Activated CD4-positive, alpha-beta memory T cell treated with anti-CD3 and anti-CD28 coated beads, Interleukin-2, amount 10 ng/mL, durations not matched to agents 7 days and 5 days (primary cell): ENCODE data around the gene CCL23. TPM values are rescaled to one million over a fixed set of nuclear protein-coding genes. Genes with fewer than 3 reads are reported as not detected.

Experiments used
- CTCF ChIA-PET: fragments of 350-600 bp; sonication (Branson Sonifier 250); formaldehyde crosslinking; loops from one replicate; lab custom pipeline; 2021; ENCODE audit warnings: antibody characterized with exemption, inconsistent platforms; lab: Charles Lee
- POLR2A ChIA-PET: fragments of 350-600 bp; sonication (Branson Sonifier 250); formaldehyde crosslinking; loops from one replicate; lab custom pipeline; 2021; ENCODE audit warnings: antibody characterized with exemption; lab: Charles Lee
- DNase-seq: peaks from one replicate; pipeline ENCODE4 v3.0.0-alpha.2; 2020
- H3K27ac Mint-ChIP-seq: one replicate; pipeline ENCODE4 v1.8.0; 2021; ENCODE audit warnings: mild to moderate bottlenecking, mixed read lengths
- H3K27me3 Mint-ChIP-seq: one replicate; pipeline ENCODE4 v1.8.0; 2021; ENCODE audit warnings: mixed read lengths
- H3K36me3 Mint-ChIP-seq: one replicate; pipeline ENCODE4 v1.8.0; 2021; ENCODE audit warnings: low read depth, mixed read lengths
- H3K4me1 Mint-ChIP-seq: one replicate; pipeline ENCODE4 v1.8.0; 2021; ENCODE audit warnings: mixed read lengths
- H3K4me3 Mint-ChIP-seq: one replicate; pipeline ENCODE4 v1.8.0; 2021; ENCODE audit warnings: mild to moderate bottlenecking, mixed read lengths
- H3K9me3 Mint-ChIP-seq: one replicate; pipeline ENCODE4 v1.8.0; 2021; ENCODE audit warnings: mixed read lengths
- total RNA-seq, 2 experiments: library from RNA; stranded (reverse); gene quantifications; one replicate each; pipeline ENCODE4 v1.2.3, GENCODE V29; 2021

Gene CCL23
- total RNA-seq, result under 1 TPM in 1 of 2 experiments, not detected in 1; 0.48 TPM

DNA sequence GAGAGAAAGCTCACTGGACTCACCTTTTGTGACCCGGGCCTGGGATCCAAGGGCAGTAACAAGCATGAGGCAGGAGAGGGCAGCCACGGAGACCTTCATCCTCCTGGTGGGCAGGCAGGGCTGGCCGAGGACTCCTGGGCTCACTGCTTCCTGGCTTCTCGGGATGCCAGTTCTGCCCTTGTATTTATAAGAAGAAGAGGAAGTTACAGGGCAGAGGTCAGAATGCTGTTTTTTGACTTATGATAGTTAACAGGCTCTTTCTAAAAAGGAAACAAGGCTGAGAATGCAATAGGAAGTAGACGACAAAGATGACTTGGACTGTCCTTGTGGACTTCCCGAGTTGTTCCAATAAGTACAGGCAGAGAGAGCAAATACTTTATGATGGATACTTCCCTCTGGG is at the start of gene CCL23:
TSS of gene CCL23 (minus strand) at position 174 of the 400 bp plus-strand sequence. CDS start at position 99, 75 bp downstream.
- H3K27ac Mint-ChIP-seq, result no peak within 1 kb of the TSS
- H3K9me3 Mint-ChIP-seq, result no peaks in the 10 kb centered on the region
- peaks cover 53% of the 10 kb centered on the region for H3K27me3 Mint-ChIP-seq
- H3K4me1 Mint-ChIP-seq, result no peaks in the 10 kb centered on the region
- CTCF ChIA-PET, result no interaction called here
- POLR2A ChIA-PET, result no interaction called here
- no peak within 1 kb of the TSS for H3K4me3 Mint-ChIP-seq
- no peak for DNase-seq
- no peaks in the 10 kb centered on the region for H3K36me3 Mint-ChIP-seq

GRCh38 chr17:36066365-36066985 is 48.7 kb upstream of the CCL23 start:
- Mint-ChIP-seq H3K27ac (peak overlapping the region; percentile 77), H3K27me3 (peaks cover 12% of the 10 kb centered on the region), H3K36me3 (no peaks in the 10 kb centered on the region), H3K9me3 (peaks cover 2% of the 10 kb centered on the region), H3K4me1 (peaks cover 19% of the 10 kb centered on the region), H3K4me3 (no peak overlapping the region)
- CTCF ChIA-PET, result interaction anchor here (1.2 kb wide), 1 partner anchor 97 kb away, joined by 3 read pairs; no protein-coding TSS in a partner anchor
- POLR2A ChIA-PET, result interaction anchor here (0.6 to 1.6 kb wide), 4 partner anchors 9 to 473 kb away, joined by 3 to 4 read pairs (median 3); no protein-coding TSS in a partner anchor
- DNase-seq, result peak; percentile 60

- ChIA-PET POLR2A (no interaction called here), CTCF (interaction anchor here (1.4 kb wide), 1 partner anchor 9 kb away, joined by 3 read pairs; no protein-coding TSS in a partner anchor)
- Mint-ChIP-seq H3K27ac (no peak within 1 kb of the TSS), H3K4me1 (peaks cover 17% of the 10 kb centered on the region), H3K9me3 (peaks cover 5% of the 10 kb centered on the region), H3K36me3 (no peaks in the 10 kb centered on the region), H3K27me3 (peaks cover 17% of the 10 kb centered on the region), H3K4me3 (no peak within 1 kb of the TSS)
- no peak for DNase-seq
These were observed 46.2 kb upstream of the CCL23 start, which contains the start of gene CCL18 for GRCh38 chr17:36063786-36064541. Gene CCL18 (plus strand): TSS chr17:36064272. CDS start chr17:36064343, 71 bp downstream.

- CTCF ChIA-PET, result no interaction called here
- no peak for DNase-seq
- Mint-ChIP-seq H3K27ac (no peak overlapping the region), H3K9me3 (peaks cover 5% of the 10 kb centered on the region), H3K4me1 (no peaks in the 10 kb centered on the region), H3K36me3 (no peaks in the 10 kb centered on the region), H3K4me3 (no peak overlapping the region), H3K27me3 (peaks cover 12% of the 10 kb centered on the region)
- POLR2A ChIA-PET, result no interaction called here
These were observed 43.0 kb upstream of the CCL23 start for GRCh38 chr17:36060816-36061215.

- POLR2A ChIA-PET, result no interaction called here
- H3K36me3 Mint-ChIP-seq, result no peaks in the 10 kb centered on the region
- H3K4me1 Mint-ChIP-seq, result no peaks in the 10 kb centered on the region
- DNase-seq, result no peak
- no peak overlapping the region for H3K4me3 Mint-ChIP-seq
- CTCF ChIA-PET, result no interaction called here
- no peak overlapping the region for H3K27ac Mint-ChIP-seq
- H3K9me3 Mint-ChIP-seq, result peaks cover 5% of the 10 kb centered on the region
- peaks cover 9% of the 10 kb centered on the region for H3K27me3 Mint-ChIP-seq
These were observed 41.6 kb upstream of the CCL23 start for GRCh38 chr17:36059406-36059805.

DNA sequence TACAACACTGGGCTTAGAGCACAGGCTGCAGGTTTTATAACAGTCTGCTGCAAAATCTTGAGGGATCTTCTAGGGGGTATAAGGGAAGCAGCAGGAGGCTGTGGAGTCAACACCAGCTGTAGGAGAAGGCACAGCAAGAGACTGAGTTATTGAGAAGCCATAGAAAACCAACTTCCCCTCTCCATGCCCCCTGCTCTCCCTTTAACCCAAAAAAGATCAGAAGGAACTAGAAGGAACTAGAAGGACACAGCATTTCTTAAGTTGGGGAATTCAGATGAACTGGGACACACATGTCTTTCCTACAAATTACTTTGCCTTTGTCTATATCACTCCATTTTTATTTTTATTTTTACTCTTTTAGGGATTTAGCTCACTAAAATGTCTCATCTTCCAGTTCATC is 40.1 kb upstream of the CCL23 start:
- CTCF ChIA-PET, result interaction anchor here (1.7 kb wide), 1 partner anchor 15 kb away, joined by 4 read pairs; no protein-coding TSS in a partner anchor

DNA sequence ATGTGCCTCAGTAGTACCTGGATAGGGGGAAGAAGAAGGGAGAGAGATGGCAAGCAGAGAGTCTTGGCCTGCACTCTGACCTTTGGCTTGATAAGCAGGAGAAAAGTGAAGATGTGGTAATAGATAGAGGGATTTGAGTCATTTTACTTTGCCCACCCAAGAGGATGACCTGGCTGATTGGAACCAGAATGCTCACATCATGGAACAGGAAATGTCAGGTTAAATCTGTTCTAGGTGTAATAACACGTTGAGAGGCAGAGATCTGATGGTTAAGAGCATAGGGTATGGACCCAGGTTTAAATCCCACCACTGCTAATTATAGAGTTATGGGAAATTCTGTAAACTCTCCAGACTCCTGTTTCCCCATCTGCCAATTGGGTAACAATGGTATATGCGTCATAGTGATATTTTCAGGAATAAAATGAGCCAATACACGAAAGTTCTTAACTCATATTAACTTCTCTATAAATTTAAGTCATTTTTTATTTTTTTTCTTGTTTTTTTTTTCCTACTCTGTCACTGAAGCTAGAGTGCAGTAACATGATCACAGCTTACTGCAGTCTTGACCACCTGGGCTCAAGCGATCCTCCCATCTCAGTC is 38.2 kb upstream of the CCL23 start:
- H3K4me3 Mint-ChIP-seq, result no peak overlapping the region
- POLR2A ChIA-PET, result no interaction called here
- no peak for DNase-seq
- H3K4me1 Mint-ChIP-seq, result no peaks in the 10 kb centered on the region
- H3K36me3 Mint-ChIP-seq, result no peaks in the 10 kb centered on the region
- H3K9me3 Mint-ChIP-seq, result peaks cover 7% of the 10 kb centered on the region
- CTCF ChIA-PET, result interaction anchor here (1.8 kb wide), 1 partner anchor 94 kb away, joined by 8 read pairs; no protein-coding TSS in a partner anchor
- H3K27me3 Mint-ChIP-seq, result peaks cover 29% of the 10 kb centered on the region
- no peak overlapping the region for H3K27ac Mint-ChIP-seq

More for the DNA sequence above, 40.1 kb upstream of the CCL23 start:
- Mint-ChIP-seq H3K27me3 (peaks cover 14% of the 10 kb centered on the region), H3K9me3 (peaks cover 3% of the 10 kb centered on the region), H3K27ac (no peak overlapping the region), H3K36me3 (no peaks in the 10 kb centered on the region), H3K4me1 (no peaks in the 10 kb centered on the region), H3K4me3 (no peak overlapping the region)
- no peak for DNase-seq
- POLR2A ChIA-PET, result no interaction called here

DNA sequence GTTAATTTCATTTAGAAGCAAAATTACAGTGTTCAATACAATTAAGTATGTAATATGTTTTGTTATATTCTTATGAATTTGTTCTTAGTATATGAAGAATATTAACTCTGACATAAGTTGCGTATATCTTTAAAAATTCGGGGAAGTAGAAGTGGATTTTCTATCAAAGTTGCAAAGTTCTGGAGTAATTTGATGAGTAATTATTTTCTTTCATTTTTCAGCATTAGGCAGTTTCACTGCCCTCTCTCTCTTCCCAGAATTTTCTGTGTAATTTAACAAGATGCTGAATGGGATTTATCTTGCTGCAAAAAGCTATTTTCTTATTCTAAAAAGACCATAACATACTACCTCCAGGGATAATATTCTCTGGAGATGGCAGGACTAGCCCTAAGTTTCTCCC is 37.4 kb upstream of the CCL23 start:
- peaks cover 32% of the 10 kb centered on the region for H3K27me3 Mint-ChIP-seq
- no peaks in the 10 kb centered on the region for H3K4me1 Mint-ChIP-seq
- ChIA-PET POLR2A (no interaction called here), CTCF (no interaction called here)
- no peak for DNase-seq
- peaks cover 9% of the 10 kb centered on the region for H3K9me3 Mint-ChIP-seq
- H3K4me3 Mint-ChIP-seq, result no peak overlapping the region
- no peak overlapping the region for H3K27ac Mint-ChIP-seq
- no peaks in the 10 kb centered on the region for H3K36me3 Mint-ChIP-seq

DNA sequence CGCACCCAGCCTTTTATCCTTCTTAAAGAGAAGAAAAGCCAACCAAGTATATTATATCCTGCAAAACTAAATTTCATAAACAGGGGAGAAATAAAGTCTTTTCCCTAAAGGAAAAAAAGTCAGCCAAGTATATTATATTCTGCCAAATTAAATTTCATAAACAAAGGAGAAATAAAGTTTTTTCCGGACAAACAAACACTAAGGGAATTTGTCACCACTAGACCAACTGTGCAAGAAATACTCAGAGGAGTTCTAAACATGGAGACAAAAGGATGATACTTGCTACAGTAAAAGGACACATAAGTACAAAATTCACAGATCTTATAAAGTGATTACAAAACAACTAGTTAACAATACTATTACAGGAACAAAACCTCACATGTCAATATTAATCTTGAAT is 31.9 kb upstream of the CCL23 start:
- POLR2A ChIA-PET, result no interaction called here
- Mint-ChIP-seq H3K9me3 (peaks cover 13% of the 10 kb centered on the region), H3K4me3 (no peak overlapping the region), H3K27me3 (peaks cover 45% of the 10 kb centered on the region), H3K27ac (no peak overlapping the region), H3K36me3 (no peaks in the 10 kb centered on the region), H3K4me1 (no peaks in the 10 kb centered on the region)
- DNase-seq, result no peak
- CTCF ChIA-PET, result no interaction called here

GRCh38 chr17:36048066-36048465 is 30.3 kb upstream of the CCL23 start:
- H3K9me3 Mint-ChIP-seq, result peaks cover 13% of the 10 kb centered on the region
- ChIA-PET POLR2A (no interaction called here), CTCF (interaction anchor here (1.1 kb wide), 1 partner anchor 25 kb away, joined by 3 read pairs; no protein-coding TSS in a partner anchor)

DNA sequence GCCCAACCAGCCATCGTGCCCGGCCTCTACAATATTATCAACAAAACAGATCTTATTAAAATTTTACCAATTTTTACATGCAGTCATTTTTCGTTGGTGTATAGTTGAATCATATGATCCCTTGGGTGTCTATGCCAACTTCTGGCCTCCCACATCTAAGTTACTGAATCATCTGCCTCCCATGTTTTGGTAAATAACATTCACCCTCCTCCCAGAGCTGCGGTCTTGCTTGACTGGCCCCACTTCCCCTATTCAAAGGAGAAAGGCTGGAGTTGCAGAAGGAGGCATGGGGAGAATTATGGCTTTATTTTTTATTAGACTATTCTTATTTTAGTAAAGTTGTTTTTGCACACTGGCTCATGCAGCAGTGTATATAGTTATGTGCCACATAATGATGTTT is 18.5 kb upstream of the CCL23 start:
- Mint-ChIP-seq H3K9me3 (no peaks in the 10 kb centered on the region), H3K4me1 (no peaks in the 10 kb centered on the region), H3K36me3 (no peaks in the 10 kb centered on the region), H3K27ac (no peak overlapping the region), H3K4me3 (no peak overlapping the region), H3K27me3 (peaks cover 21% of the 10 kb centered on the region)
- POLR2A ChIA-PET, result no interaction called here
- CTCF ChIA-PET, result no interaction called here
- no peak for DNase-seq

More at GRCh38 chr17:36048066-36048465, 30.3 kb upstream of the CCL23 start:
- no peak overlapping the region for H3K4me3 Mint-ChIP-seq
- no peak for DNase-seq
- H3K27ac Mint-ChIP-seq, result no peak overlapping the region
- no peaks in the 10 kb centered on the region for H3K36me3 Mint-ChIP-seq
- no peaks in the 10 kb centered on the region for H3K4me1 Mint-ChIP-seq
- peaks cover 41% of the 10 kb centered on the region for H3K27me3 Mint-ChIP-seq

- Mint-ChIP-seq H3K36me3 (no peaks in the 10 kb centered on the region), H3K27ac (no peak overlapping the region), H3K4me1 (no peaks in the 10 kb centered on the region), H3K4me3 (no peak overlapping the region), H3K9me3 (no peaks in the 10 kb centered on the region), H3K27me3 (peaks cover 34% of the 10 kb centered on the region)
- DNase-seq, result no peak
- CTCF ChIA-PET, result no interaction called here
- POLR2A ChIA-PET, result no interaction called here
These were observed 16.4 kb upstream of the CCL23 start for GRCh38 chr17:36034127-36034526.

- H3K27ac Mint-ChIP-seq, result no peak overlapping the region
- H3K4me3 Mint-ChIP-seq, result no peak overlapping the region
- no peak for DNase-seq
- CTCF ChIA-PET, result no interaction called here
- POLR2A ChIA-PET, result no interaction called here
- peaks cover 41% of the 10 kb centered on the region for H3K27me3 Mint-ChIP-seq
- H3K4me1 Mint-ChIP-seq, result no peaks in the 10 kb centered on the region
- no peaks in the 10 kb centered on the region for H3K9me3 Mint-ChIP-seq
- H3K36me3 Mint-ChIP-seq, result no peaks in the 10 kb centered on the region
These were observed 13.2 kb upstream of the CCL23 start for GRCh38 chr17:36030956-36031355.
